COLO668 (cell line): Measurements from ENCODE around the gene ADAT2.
A peak's percentile ranks its signal among the peaks of the same experiment; 100 is the strongest.

Source experiments
- DNase-seq: peaks from one replicate; lab custom pipeline; 2025; ENCODE audit not compliant: unreplicated experiment; lab: John Stamatoyannopoulos, UW

ADAT2 gene

GRCh38 chr6:143399176-143399575 lies 51.3 kb downstream of the ADAT2 start:
- DNase-seq, result no peak

GRCh38 chr6:143397227-143398222 lies 53.0 kb downstream of the ADAT2 start:
- peak; percentile 43 for DNase-seq

GRCh38 chr6:143396497-143397226 lies 53.8 kb downstream of the ADAT2 start:
- no peak for DNase-seq

- no peak for DNase-seq
Observed at GRCh38 chr6:143395699-143396098, 54.8 kb downstream of the ADAT2 start.

GRCh38 chr6:143394389-143394788 lies 56.1 kb downstream of the ADAT2 start:
- DNase-seq, result no peak

- no peak for DNase-seq
Observed at GRCh38 chr6:143390278-143390677, 60.2 kb downstream of the ADAT2 start.

GRCh38 chr6:143385636-143386035 lies 64.9 kb downstream of the ADAT2 start:
- DNase-seq, result no peak

GRCh38 chr6:143376861-143377260 lies 73.6 kb downstream of the ADAT2 start:
- no peak for DNase-seq

GRCh38 chr6:143376375-143376774 lies 74.1 kb downstream of the ADAT2 start:
- DNase-seq, result no peak

DNA sequence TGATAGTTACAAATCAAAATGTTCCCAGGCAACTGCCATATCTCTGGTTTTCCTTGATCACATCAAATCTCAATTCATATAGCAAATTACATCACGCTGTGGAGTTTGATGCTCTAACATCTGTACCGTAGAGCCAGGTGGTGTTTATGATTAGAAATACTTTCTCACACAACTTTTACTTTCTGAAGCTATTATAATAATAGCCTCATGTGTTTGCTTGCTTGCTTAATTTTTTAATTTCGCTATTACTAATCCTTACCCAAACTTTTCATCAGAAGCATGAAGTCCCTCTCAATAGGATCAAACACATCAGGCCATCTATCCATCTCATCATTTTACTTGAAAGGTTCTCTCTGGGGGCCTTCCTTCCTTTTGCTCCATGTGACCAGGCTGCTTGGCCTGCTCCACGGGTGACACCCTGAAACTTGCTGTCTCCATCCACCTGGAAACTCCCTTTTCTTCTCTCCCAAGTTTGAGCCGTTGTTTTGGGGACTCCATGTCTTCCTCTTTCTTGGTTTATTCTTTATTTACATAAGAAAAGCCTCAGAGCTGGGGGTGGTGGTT lies 75.4 kb downstream of the ADAT2 start:
- no peak for DNase-seq

- no peak for DNase-seq
Observed at GRCh38 chr6:143374014-143374413, 76.5 kb downstream of the ADAT2 start.
